KMS-11 (cell line): ENCODE results near the gene CTPS2.

Experiments used
- H2AFZ ChIP-seq: fragments of 200-600 bp; sonication (generic); 2 replicates; pipeline ENCODE4 v1.6.1; 2016; ENCODE audit warnings: antibody characterized with exemption, mixed run types, low read depth
- H3K27ac ChIP-seq: fragments of 200-600 bp; sonication (generic); 2 replicates; pipeline ENCODE4 v1.6.1; 2016; ENCODE audit warnings: mild to moderate bottlenecking, mixed run types
- H3K27me3 ChIP-seq: fragments of 200-600 bp; sonication (generic); 2 replicates; pipeline ENCODE4 v1.6.1; 2017; ENCODE audit warnings: mild to moderate bottlenecking, low read depth, mixed run types, moderate library complexity; ENCODE audit not compliant: insufficient read depth
- H3K36me3 ChIP-seq: fragments of 200-600 bp; sonication (generic); 2 replicates; pipeline ENCODE4 v1.6.1; 2017; ENCODE audit warnings: mild to moderate bottlenecking, mixed run types; ENCODE audit not compliant: insufficient read depth
- H3K4me1 ChIP-seq: fragments of 200-600 bp; sonication (generic); 2 replicates; pipeline ENCODE4 v1.6.1; 2016; ENCODE audit warnings: mild to moderate bottlenecking, low read depth, mixed run types; ENCODE audit not compliant: poor library complexity, severe bottlenecking
- H3K4me2 ChIP-seq: fragments of 200-600 bp; sonication (generic); 2 replicates; pipeline ENCODE4 v1.7.0; 2016; ENCODE audit warnings: mild to moderate bottlenecking, mixed run types
- H3K4me3 ChIP-seq: fragments of 200-600 bp; sonication (generic); IDR thresholded peaks from 2 replicates; pipeline ENCODE4 v1.6.1; 2017; ENCODE audit warnings: low read depth, low read length, mixed read lengths; ENCODE audit not compliant: insufficient read depth
- H3K79me2 ChIP-seq: fragments of 200-600 bp; sonication (generic); 2 replicates; pipeline ENCODE4 v1.6.1; 2016; ENCODE audit warnings: low read depth, mixed run types; ENCODE audit not compliant: insufficient read depth
- H3K9ac ChIP-seq: fragments of 200-600 bp; sonication (generic); 2 replicates; pipeline ENCODE4 v1.6.1; 2016; ENCODE audit warnings: mild to moderate bottlenecking, mixed run types
- H4K20me1 ChIP-seq: fragments of 200-600 bp; sonication (generic); 2 replicates; pipeline ENCODE4 v1.6.1; 2016; ENCODE audit warnings: mild to moderate bottlenecking, mixed run types; ENCODE audit not compliant: insufficient read depth
- CTCF ChIP-seq: fragments of 200-600 bp; sonication (generic); conservative IDR thresholded peaks from 2 replicates; pipeline ENCODE4 v1.6.1; 2017; ENCODE audit warnings: low read depth, mild to moderate bottlenecking, antibody characterized with exemption, low read length, moderate library complexity, mixed read lengths

Gene CTPS2

GRCh38 chrX:16558489-16558888 lies 154.0 kb downstream of the CTPS2 start:
- H3K4me1 ChIP-seq: peaks cover 21% of the 10 kb centered on the region
- TF ChIP-seq CTCF: no peak

GRCh38 chrX:16552546-16552945 lies 159.9 kb downstream of the CTPS2 start:
- Histone ChIP-seq H3K36me3 (no peaks in the 10 kb centered on the region), H3K27ac (no peak overlapping the region), H3K79me2 (no peaks in the 10 kb centered on the region), H3K4me1 (no peaks in the 10 kb centered on the region), H3K27me3 (no peaks in the 10 kb centered on the region), H3K9ac (no peak overlapping the region), H3K4me3 (no peak overlapping the region), H3K4me2 (no peak overlapping the region), H2AFZ (no peak overlapping the region), H4K20me1 (no peaks in the 10 kb centered on the region)
- no peak for TF ChIP-seq CTCF

More at GRCh38 chrX:16558489-16558888, 154.0 kb downstream of the CTPS2 start:
- no peaks in the 10 kb centered on the region for H3K36me3 ChIP-seq
- no peaks in the 10 kb centered on the region for H3K27me3 ChIP-seq
- no peak overlapping the region for H3K4me2 ChIP-seq
- H3K27ac ChIP-seq: no peak overlapping the region
- H2AFZ ChIP-seq: no peak overlapping the region
- no peak overlapping the region for H3K9ac ChIP-seq
- H4K20me1 ChIP-seq: no peaks in the 10 kb centered on the region
- H3K4me3 ChIP-seq: no peak overlapping the region
- no peaks in the 10 kb centered on the region for H3K79me2 ChIP-seq

- no peak overlapping the region for H3K4me3 ChIP-seq
- no peak overlapping the region for H2AFZ ChIP-seq
- no peaks in the 10 kb centered on the region for H3K4me1 ChIP-seq
- H4K20me1 ChIP-seq: no peaks in the 10 kb centered on the region
- no peak overlapping the region for H3K27ac ChIP-seq
- H3K4me2 ChIP-seq: no peak overlapping the region
- H3K79me2 ChIP-seq: no peaks in the 10 kb centered on the region
- no peak for TF ChIP-seq CTCF
- H3K9ac ChIP-seq: no peak overlapping the region
- no peaks in the 10 kb centered on the region for H3K36me3 ChIP-seq
- no peaks in the 10 kb centered on the region for H3K27me3 ChIP-seq
Measured at GRCh38 chrX:16547644-16548043, 164.8 kb downstream of the CTPS2 start.

- Histone ChIP-seq H3K27ac (no peak overlapping the region), H3K4me2 (no peak overlapping the region), H4K20me1 (no peaks in the 10 kb centered on the region), H3K36me3 (no peaks in the 10 kb centered on the region), H2AFZ (no peak overlapping the region), H3K27me3 (no peaks in the 10 kb centered on the region), H3K9ac (no peak overlapping the region), H3K4me3 (no peak overlapping the region), H3K4me1 (no peaks in the 10 kb centered on the region), H3K79me2 (no peaks in the 10 kb centered on the region)
- TF ChIP-seq CTCF: no peak
Measured at GRCh38 chrX:16544969-16545368, 167.5 kb downstream of the CTPS2 start.
